HCT116 (cell line): ENCODE results near the gene VAV2. TPM values are rescaled to one million over a fixed set of nuclear protein-coding genes. Genes with fewer than 3 reads are reported as not detected.

Experiments
- ATAC-seq: fragments of 200-7000 bp; cut with Tn5 transposase; 2 replicates; pipeline ENCODE4 v1.9.1; 2020; ENCODE audit warnings: mild to moderate bottlenecking, moderate library complexity
- BruUV-seq: library from RNA; stranded (reverse); fragments of 400-500 nt; replicated peaks from 2 replicates; lab custom pipeline; 2021; lab: Mats Ljungman, UMichigan
- CTCF ChIA-PET: fragments of 300-600 bp; sonication (Branson Sonifier 250); formaldehyde crosslinking; loops from one replicate; lab custom pipeline; 2021; ENCODE audit warnings: antibody characterized with exemption; lab: Charles Lee
- POLR2A ChIA-PET: fragments of 300-600, 350-600 bp; sonication (Branson Sonifier 250); formaldehyde crosslinking; loops from one replicate; lab custom pipeline; 2021; ENCODE audit warnings: antibody characterized with exemption; lab: Charles Lee
- RAD21 ChIA-PET, 2 experiments: fragments of 300-600 bp; sonication (Branson Sonifier 250); formaldehyde crosslinking; loops; one replicate each; lab custom pipeline; 2023; ENCODE audit warnings: low total read pairs in 2 of 2; ENCODE audit not compliant: uncharacterized antibody in 2 of 2, unreplicated experiment in 2 of 2, low non-redundant PET in 1 of 2; lab: Charles Lee
- DNase-seq: peaks from one replicate; pipeline ENCODE4 v3.0.0-alpha.2; 2010; ENCODE audit warnings: low read depth, low spot score
- H2AFZ ChIP-seq: fragments of 200-600 bp; shearing (Covaris generic), sonication (generic); 2 replicates; pipeline ENCODE4 v1.6.1; 2017; ENCODE audit warnings: low read depth, mixed run types, mixed read lengths, antibody characterized with exemption, low read length; ENCODE audit not compliant: poor library complexity, severe bottlenecking
- H3K27ac ChIP-seq: 2 replicates; pipeline ENCODE4 v1.5.1; 2012; ENCODE audit warnings: low read depth, low read length
- H3K27me3 ChIP-seq: fragments of 200-600 bp; sonication (generic); 2 replicates; pipeline ENCODE4 v1.6.1; 2016; ENCODE audit warnings: mixed run types, low read length, mixed read lengths; ENCODE audit not compliant: insufficient read depth
- H3K36me3 ChIP-seq, 2 experiments: fragments of 200-500 bp in 1 of 2; fragments of 200-600 bp in 1 of 2; sonication (Bioruptor generic) in 1 of 2; sonication (generic) in 1 of 2; 2 replicates each; pipeline versions ENCODE4 v1.5.1 to v1.6.1; 2014 to 2016; ENCODE audit warnings: low read length in 2 of 2, inconsistent platforms in 1 of 2, mixed read lengths in 1 of 2, mixed run types in 1 of 2; ENCODE audit not compliant: insufficient read depth in 2 of 2, control insufficient read depth in 1 of 2
- H3K4me1 ChIP-seq, 2 experiments: fragments of 200-600 bp in 1 of 2; sonication (generic) in 1 of 2; 2 replicates each; pipeline versions ENCODE4 v1.5.1 to v1.6.1; 2012 to 2017; ENCODE audit warnings: low read length in 2 of 2, inconsistent platforms in 1 of 2, mild to moderate bottlenecking in 1 of 2, mixed read lengths in 1 of 2, mixed run types in 1 of 2, moderate library complexity in 1 of 2; ENCODE audit not compliant: insufficient read depth in 2 of 2, control insufficient read depth in 1 of 2
- H3K4me2 ChIP-seq: fragments of 200-600 bp; sonication (generic); 2 replicates; pipeline ENCODE4 v1.6.1; 2017; ENCODE audit warnings: mixed run types, low read length, mixed read lengths
- H3K4me3 ChIP-seq, 2 experiments: fragments of 200-600 bp in 1 of 2; sonication (generic) in 1 of 2; replicated peaks in 1 of 2; 2 replicates each; pipeline ENCODE4 v1.5.1; 2011 to 2016; ENCODE audit warnings: low read length in 2 of 2, control low read depth in 1 of 2, low read depth in 1 of 2, mild to moderate bottlenecking in 1 of 2, mixed read lengths in 1 of 2, mixed run types in 1 of 2
- H3K79me2 ChIP-seq: fragments of 200-600 bp; sonication (generic); 2 replicates; pipeline ENCODE4 v1.6.1; 2017; ENCODE audit warnings: mild to moderate bottlenecking, mixed run types, low read length, moderate library complexity, mixed read lengths; ENCODE audit not compliant: insufficient read depth
- H3K9ac ChIP-seq: fragments of 200-600 bp; sonication (generic); 2 replicates; pipeline ENCODE4 v1.6.1; 2016; ENCODE audit warnings: low read length, mixed read lengths
- H3K9me2 ChIP-seq: fragments of 200-600 bp; sonication (generic), shearing (Covaris generic); 2 replicates; pipeline ENCODE4 v1.6.1; 2017; ENCODE audit warnings: mixed run types, mild to moderate bottlenecking, moderate library complexity; ENCODE audit not compliant: insufficient read depth
- H3K9me3 ChIP-seq, 2 experiments: fragments of 200-500 bp in 1 of 2; fragments of 200-600 bp in 1 of 2; sonication (Bioruptor generic) in 1 of 2; sonication (generic) in 1 of 2; 2 replicates each; pipeline ENCODE4 v1.6.1; 2014 to 2017; ENCODE audit warnings: low read length in 2 of 2, mixed read lengths in 2 of 2, inconsistent platforms in 1 of 2, low read depth in 1 of 2, mild to moderate bottlenecking in 1 of 2, mixed run types in 1 of 2, moderate library complexity in 1 of 2; ENCODE audit not compliant: control insufficient read depth in 1 of 2, insufficient read depth in 1 of 2
- H4K20me1 ChIP-seq: fragments of 200-600 bp; sonication (generic), shearing (Covaris generic); 2 replicates; pipeline ENCODE4 v1.6.1; 2017; ENCODE audit warnings: mixed run types, mild to moderate bottlenecking, moderate library complexity; ENCODE audit not compliant: insufficient read depth
- ATF3 ChIP-seq: IDR thresholded peaks from 2 replicates; pipeline ENCODE4 v1.6.1; 2012
- CEBPB ChIP-seq: IDR thresholded peaks from 2 replicates; pipeline ENCODE4 v1.6.1; 2012; ENCODE audit warnings: low read depth
- CTCF ChIP-seq, 3 experiments: fragments of 200-600 bp in 1 of 3; sonication (generic) in 1 of 3; IDR thresholded peaks in 2 of 3; conservative IDR thresholded peaks in 1 of 3; 2 replicates each; pipeline ENCODE4 v1.5.1; 2012 to 2017; ENCODE audit warnings: low read depth in 2 of 3, low read length in 2 of 3, antibody characterized with exemption in 1 of 3, borderline replicate concordance in 1 of 3, control low read depth in 1 of 3, mild to moderate bottlenecking in 1 of 3, mixed read lengths in 1 of 3, mixed run types in 1 of 3, moderate library complexity in 1 of 3; ENCODE audit not compliant: insufficient read depth in 1 of 3
- ELF1 ChIP-seq: IDR thresholded peaks from 2 replicates; pipeline ENCODE4 v1.6.1; 2012; ENCODE audit warnings: low read depth, borderline replicate concordance
- EZH2 ChIP-seq: fragments of 200-600 bp; sonication (generic); IDR thresholded peaks from 2 replicates; pipeline ENCODE4 v1.6.1; 2017; ENCODE audit warnings: antibody characterized with exemption, mixed run types
- JUND ChIP-seq: IDR thresholded peaks from 2 replicates; pipeline ENCODE4 v1.6.1; 2012
- POLR2A ChIP-seq: IDR thresholded peaks from 2 replicates; pipeline ENCODE4 v1.7.0; 2011; ENCODE audit warnings: borderline replicate concordance; ENCODE audit not compliant: insufficient read depth, insufficient read length; ENCODE audit errors: extremely low read depth
- RAD21 ChIP-seq: IDR thresholded peaks from 2 replicates; pipeline ENCODE4 v1.6.1; 2012; ENCODE audit warnings: low read depth, mild to moderate bottlenecking
- REST ChIP-seq: IDR thresholded peaks from 2 replicates; pipeline ENCODE4 v1.6.1; 2012; ENCODE audit warnings: low read depth
- SP1 ChIP-seq: IDR thresholded peaks from 2 replicates; pipeline ENCODE4 v1.6.1; 2012; ENCODE audit warnings: low read depth
- SRF ChIP-seq: IDR thresholded peaks from 2 replicates; pipeline ENCODE4 v1.6.1; 2012; ENCODE audit warnings: low read depth
- TCF7L2 ChIP-seq: IDR thresholded peaks from 2 replicates; pipeline ENCODE4 v1.7.0; 2011; ENCODE audit warnings: borderline replicate concordance, inconsistent platforms; ENCODE audit not compliant: insufficient read depth, insufficient read length; ENCODE audit errors: extremely low read depth
- ZBTB33 ChIP-seq: IDR thresholded peaks from 2 replicates; pipeline ENCODE4 v1.6.1; 2011; ENCODE audit warnings: mild to moderate bottlenecking, low read length, moderate library complexity; ENCODE audit not compliant: insufficient replicate concordance; ENCODE audit errors: extremely low read depth
- ZNF274 ChIP-seq: fragments of 200-500 bp; sonication (Bioruptor generic); IDR thresholded peaks from 2 replicates; pipeline ENCODE4 v1.6.1; 2014; ENCODE audit warnings: mild to moderate bottlenecking, low read depth, low read length, inconsistent platforms
- intact Hi-C: fragments of 100-400 bp; cut with micrococcal nuclease; formaldehyde crosslinking; loops from 2 replicates; pipeline ENCODE4 v1.10.0; 2022
- total RNA-seq: library from RNA; stranded (reverse); gene quantifications from one replicate; pipeline ENCODE4 v1.2.1, GENCODE V29; 2021; ENCODE audit not compliant: unreplicated experiment

VAV2 gene
- total RNA-seq, 1 experiment from 2014 or later: 33.2 TPM

- ChIA-PET POLR2A (no interaction called here), RAD21 (no interaction called here), CTCF (no interaction called here)
- BruUV-seq: no TSS peak
- intact Hi-C loops: no loop called here
- no peak overlapping the region for H3K4me3 ChIP-seq
- no peak overlapping the region for H3K27ac ChIP-seq
- no peaks in the 10 kb centered on the region for H4K20me1 ChIP-seq
- DNase-seq: no peak
- no peaks in the 10 kb centered on the region for H3K27me3 ChIP-seq
- no peak overlapping the region for H3K4me2 ChIP-seq
- no peaks in the 10 kb centered on the region for H3K4me1 ChIP-seq
- peaks cover 10 to 16% of the 10 kb centered on the region in 2 experiments; a peak in 2 of 4 replicates for H3K9me3 ChIP-seq
- H3K9ac ChIP-seq: no peak overlapping the region
- H2AFZ ChIP-seq: no peak overlapping the region
- no peaks in the 10 kb centered on the region for H3K36me3 ChIP-seq
- ATAC-seq: no peak
- no peaks in the 10 kb centered on the region for H3K79me2 ChIP-seq
- no peak for TF ChIP-seq RAD21
- TF ChIP-seq SRF: no peak
- TF ChIP-seq ELF1: no peak
- no peak for TF ChIP-seq CTCF (IDR thresholded peaks at IDR 0.05 in 2 of 3, conservative IDR thresholded peaks at IDR 0.05 in 1 of 3; ENCODE audit: borderline replicate concordance in 1 of 3, insufficient read depth in 1 of 3, low read depth in 2 of 3, low read length in 2 of 3)
- TF ChIP-seq JUND: no peak
- TF ChIP-seq ATF3: no peak
- TF ChIP-seq ZNF274: no peak
- TF ChIP-seq EZH2: no peak
- no peak for TF ChIP-seq ZBTB33
- no peak for TF ChIP-seq SP1
- TF ChIP-seq POLR2A: no peak
- TF ChIP-seq CEBPB: no peak
- no peak for TF ChIP-seq TCF7L2
- TF ChIP-seq REST: no peak
- H3K9me2 ChIP-seq: no peaks in the 10 kb centered on the region
These were observed 18.4 kb upstream of the VAV2 start for GRCh38 chr9:134010310-134011173.
